Transverse colon (tissue), 1 donor: ENCODE data around the gene OSBPL2.

Experiments
- EP300 ChIP-seq: sonication (generic); formaldehyde crosslinking; IDR thresholded peaks from one replicate; pipeline ENCODE4 v1.6.1; 2017; ENCODE audit warnings: antibody characterized with exemption, low read depth
- POLR2A ChIP-seq: fragments of 450-650 bp; IDR thresholded peaks from one replicate; pipeline ENCODE4 v1.6.1; 2016; ENCODE audit warnings: antibody characterized with exemption, mild to moderate bottlenecking, moderate library complexity

GRCh38 chr20:62244644-62245108 is 6.4 kb downstream of the OSBPL2 start:
- no peak for TF ChIP-seq EP300
- no peak for TF ChIP-seq POLR2A
